Measurements from ENCODE around the gene XPC. TPM values are rescaled to one million over a fixed set of nuclear protein-coding genes. Genes with fewer than 3 reads are reported as not detected.

XPC gene
- polyA plus RNA-seq, 1 experiment = 36.9 TPM

DNA sequence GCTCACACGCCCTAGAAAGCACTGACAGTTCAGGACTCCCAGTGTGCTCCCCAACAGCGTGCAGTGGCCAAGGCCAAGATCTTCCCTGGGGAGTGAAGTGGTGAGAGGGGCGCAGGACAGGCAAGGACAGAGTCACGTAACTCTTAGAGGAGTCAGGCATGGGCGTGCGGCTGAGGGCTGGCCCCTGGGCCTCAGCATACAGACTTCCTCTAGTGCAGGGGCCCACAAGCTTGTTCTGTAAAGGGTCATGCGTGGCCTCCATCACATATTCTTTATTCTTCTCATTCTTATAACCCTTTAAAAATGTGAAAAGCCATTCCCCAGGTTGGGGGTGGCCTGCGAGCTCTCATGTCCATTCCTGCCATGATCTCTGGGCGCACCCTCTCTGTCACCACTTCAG is 28.3 kb downstream of the XPC start:
- CTCF ChIA-PET = interaction anchor here (1.0 to 1.5 kb wide), 3 partner anchors 10 to 1118 kb away, joined by 3 to 4 read pairs (median 3); no protein-coding TSS in a partner anchor
- TF ChIP-seq, protein P1, sequence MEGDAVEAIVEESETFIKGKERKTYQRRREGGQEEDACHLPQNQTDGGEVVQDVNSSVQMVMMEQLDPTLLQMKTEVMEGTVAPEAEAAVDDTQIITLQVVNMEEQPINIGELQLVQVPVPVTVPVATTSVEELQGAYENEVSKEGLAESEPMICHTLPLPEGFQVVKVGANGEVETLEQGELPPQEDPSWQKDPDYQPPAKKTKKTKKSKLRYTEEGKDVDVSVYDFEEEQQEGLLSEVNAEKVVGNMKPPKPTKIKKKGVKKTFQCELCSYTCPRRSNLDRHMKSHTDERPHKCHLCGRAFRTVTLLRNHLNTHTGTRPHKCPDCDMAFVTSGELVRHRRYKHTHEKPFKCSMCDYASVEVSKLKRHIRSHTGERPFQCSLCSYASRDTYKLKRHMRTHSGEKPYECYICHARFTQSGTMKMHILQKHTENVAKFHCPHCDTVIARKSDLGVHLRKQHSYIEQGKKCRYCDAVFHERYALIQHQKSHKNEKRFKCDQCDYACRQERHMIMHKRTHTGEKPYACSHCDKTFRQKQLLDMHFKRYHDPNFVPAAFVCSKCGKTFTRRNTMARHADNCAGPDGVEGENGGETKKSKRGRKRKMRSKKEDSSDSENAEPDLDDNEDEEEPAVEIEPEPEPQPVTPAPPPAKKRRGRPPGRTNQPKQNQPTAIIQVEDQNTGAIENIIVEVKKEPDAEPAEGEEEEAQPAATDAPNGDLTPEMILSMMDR (IDR thresholded peaks at IDR 0.05; ENCODE audit: insufficient read depth, low read depth, low read length) = no peak
- DNase-seq (ENCODE audit: low read depth) = no peak
- H3K27me3 ChIP-seq (ENCODE audit: control insufficient read depth, insufficient read depth, low read length) = no peaks in the 10 kb centered on the region
- POLR2A ChIA-PET = no interaction called here
- no peak overlapping the region for H3K4me3 ChIP-seq (ENCODE audit: low read depth, low read length)
- H3K36me3 ChIP-seq (ENCODE audit: control insufficient read depth, insufficient read depth, low read length) = peaks cover 45% of the 10 kb centered on the region

DNA sequence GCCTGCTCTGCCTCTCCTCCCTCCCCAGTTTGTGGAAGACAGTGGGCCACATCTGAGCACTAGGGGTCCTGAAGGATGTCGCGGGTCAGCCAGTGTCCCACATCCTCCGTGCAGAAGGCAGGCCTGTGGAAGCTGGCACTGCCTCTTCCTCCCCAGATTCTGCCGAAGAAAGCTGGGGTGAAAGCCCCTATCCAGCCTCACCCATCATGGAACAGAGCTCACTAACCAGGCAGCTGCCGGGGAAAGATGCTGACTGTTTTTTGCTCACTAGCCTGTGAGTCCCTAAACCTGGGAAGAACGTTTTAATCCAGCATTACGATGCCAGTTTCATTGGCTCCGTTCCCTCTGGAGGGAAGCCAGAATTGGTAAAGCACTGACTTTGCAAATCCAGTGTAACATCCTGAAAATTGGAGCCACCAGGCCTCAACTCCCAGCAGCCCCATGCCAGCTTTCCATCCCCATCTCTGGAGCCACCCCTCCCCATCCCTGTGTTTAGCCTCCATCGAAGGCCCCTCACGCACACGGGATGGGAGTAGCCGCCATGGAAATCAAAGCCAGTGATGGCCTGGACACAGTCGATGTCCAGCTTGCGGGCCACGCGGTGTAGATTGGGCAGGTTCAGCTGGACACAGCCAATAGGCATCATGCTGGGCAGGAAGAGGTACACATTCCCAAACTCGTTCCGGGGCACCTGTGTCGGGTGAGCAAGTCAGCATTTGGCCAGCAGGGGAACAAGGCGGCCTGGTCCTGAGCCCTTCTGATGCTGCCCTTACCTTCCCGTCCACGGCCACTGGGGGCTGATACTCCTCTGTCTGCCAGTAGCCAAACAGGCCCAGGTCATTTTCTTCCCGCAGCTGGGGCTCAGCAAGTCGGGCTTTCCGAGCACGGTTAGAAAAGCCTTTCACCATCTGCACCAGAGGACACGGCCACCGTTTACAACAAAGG is 30.1 kb downstream of the XPC start:
- no peak for DNase-seq (ENCODE audit: low read depth)
- TF ChIP-seq, protein P1 (IDR thresholded peaks at IDR 0.05; ENCODE audit: insufficient read depth, low read depth, low read length) = no peak
- H3K4me3 ChIP-seq (ENCODE audit: low read depth, low read length) = no peak overlapping the region
- ChIA-PET CTCF (interaction anchor here (0.8 kb wide), 1 partner anchor 320 kb away, joined by 4 read pairs; no protein-coding TSS in a partner anchor), POLR2A (no interaction called here)
- H3K27me3 ChIP-seq (ENCODE audit: control insufficient read depth, insufficient read depth, low read length) = no peaks in the 10 kb centered on the region
- peaks cover 38% of the 10 kb centered on the region for H3K36me3 ChIP-seq (ENCODE audit: control insufficient read depth, insufficient read depth, low read length)

DNA sequence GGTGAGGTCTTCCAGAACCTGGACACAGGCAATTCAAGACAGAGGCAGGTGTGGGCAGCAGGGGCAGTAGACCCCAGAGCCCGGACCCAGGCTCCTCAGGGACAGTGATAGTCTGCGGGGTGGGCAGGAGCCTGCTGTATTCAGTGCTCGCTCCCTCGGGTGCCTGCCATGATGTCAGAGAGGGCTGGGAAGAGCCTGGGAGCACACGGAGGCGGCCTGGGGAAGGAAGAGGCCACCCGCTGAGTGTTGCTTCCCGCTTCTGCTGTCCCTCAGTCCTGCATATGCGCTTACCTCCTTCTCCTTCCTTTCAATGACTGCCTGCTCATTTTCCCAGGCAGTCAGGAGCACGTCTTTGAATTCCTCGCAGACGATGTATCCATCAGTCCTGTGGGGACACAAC is 30.8 kb downstream of the XPC start:
- no peaks in the 10 kb centered on the region for H3K27me3 ChIP-seq (ENCODE audit: control insufficient read depth, insufficient read depth, low read length)
- DNase-seq (ENCODE audit: low read depth) = no peak
- peaks cover 35% of the 10 kb centered on the region for H3K36me3 ChIP-seq (ENCODE audit: control insufficient read depth, insufficient read depth, low read length)
- CTCF ChIA-PET = no interaction called here
- H3K4me3 ChIP-seq (ENCODE audit: low read depth, low read length) = no peak overlapping the region
- POLR2A ChIA-PET = no interaction called here
- TF ChIP-seq, protein P1 (IDR thresholded peaks at IDR 0.05; ENCODE audit: insufficient read depth, low read depth, low read length) = no peak

DNA sequence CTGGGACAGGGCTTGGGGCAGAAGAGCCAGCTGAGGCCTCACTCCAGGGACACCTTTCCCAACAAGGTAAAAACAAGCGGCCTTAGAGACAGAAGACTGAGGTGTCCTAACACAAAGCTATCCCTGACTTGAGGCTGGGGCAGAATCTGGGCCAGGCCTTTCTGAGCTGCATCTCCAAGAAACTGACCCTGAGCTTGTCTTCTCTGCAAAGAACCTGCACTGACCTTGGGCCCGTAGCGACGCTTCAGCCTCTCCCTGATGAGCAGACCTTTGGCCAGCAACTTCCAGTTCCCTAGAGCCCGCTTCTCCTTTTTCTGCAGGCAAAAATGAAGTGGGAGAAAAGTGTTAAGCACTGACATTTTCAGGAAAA is 31.4 kb downstream of the XPC start:
- CTCF ChIA-PET = interaction anchor here (1.3 kb wide), 1 partner anchor 19 kb away, joined by 3 read pairs; no protein-coding TSS in a partner anchor
- H3K4me3 ChIP-seq (ENCODE audit: low read depth, low read length) = no peak overlapping the region
- H3K36me3 ChIP-seq (ENCODE audit: control insufficient read depth, insufficient read depth, low read length) = peaks cover 30% of the 10 kb centered on the region
- TF ChIP-seq, protein P1 (IDR thresholded peaks at IDR 0.05; ENCODE audit: insufficient read depth, low read depth, low read length) = no peak
- DNase-seq (ENCODE audit: low read depth) = no peak
- POLR2A ChIA-PET = no interaction called here
- no peaks in the 10 kb centered on the region for H3K27me3 ChIP-seq (ENCODE audit: control insufficient read depth, insufficient read depth, low read length)

DNA sequence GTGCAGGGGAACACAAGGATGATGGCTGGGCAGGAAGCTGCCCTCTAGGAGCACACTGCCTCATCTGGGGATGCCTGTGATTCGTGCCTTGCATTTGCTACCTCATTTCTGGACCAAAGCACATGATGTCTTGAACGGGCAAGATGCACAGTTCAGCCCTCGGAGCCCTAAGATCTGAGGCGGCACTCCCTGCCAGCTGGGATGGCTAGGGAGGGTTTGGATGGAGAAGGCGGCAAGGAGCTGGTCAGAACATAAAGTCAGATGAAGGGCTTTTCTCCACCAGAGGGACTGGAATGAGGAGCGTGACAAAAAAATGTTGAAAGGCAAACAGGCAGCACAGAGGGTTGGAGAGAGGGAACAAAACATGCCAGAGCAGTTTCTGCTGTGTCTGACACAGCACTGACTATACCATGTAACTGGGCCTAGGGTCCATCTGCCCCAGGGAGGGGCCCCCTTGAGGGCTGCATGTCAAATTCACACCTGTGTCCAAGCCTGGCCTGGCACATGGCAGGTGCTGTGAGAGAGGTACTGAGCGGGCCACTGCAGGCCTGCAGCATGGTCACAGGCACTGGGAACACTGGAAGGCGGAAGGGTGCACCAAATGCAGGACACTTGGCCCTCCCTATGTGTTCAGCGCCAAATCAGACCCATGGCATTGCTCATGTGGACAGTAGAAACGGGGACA is 31.9 kb downstream of the XPC start:
- Histone ChIP-seq H3K36me3 (ENCODE audit: control insufficient read depth, insufficient read depth, low read length) (peaks cover 29% of the 10 kb centered on the region), H3K27me3 (ENCODE audit: control insufficient read depth, insufficient read depth, low read length) (no peaks in the 10 kb centered on the region), H3K4me3 (ENCODE audit: low read depth, low read length) (no peak overlapping the region)
- no peak for DNase-seq (ENCODE audit: low read depth)
- POLR2A ChIA-PET = no interaction called here
- TF ChIP-seq, protein P1 (IDR thresholded peaks at IDR 0.05; ENCODE audit: insufficient read depth, low read depth, low read length) = peak; percentile 11; the same call in 1 of the 2 replicates
- CTCF ChIA-PET = interaction anchor here (1.2 to 2.7 kb wide), 4 partner anchors 15 to 31 kb away, joined by 3 to 7 read pairs (median 4); partner anchors contain the start of gene XPC
